ENCODE data around the gene DIS3.
"Not testable (repeated sequence)": the region's sequence is repeated elsewhere in the genome, so short reads cannot be mapped to it uniquely, and the experiment has no call there.

The DIS3 gene, protein sequence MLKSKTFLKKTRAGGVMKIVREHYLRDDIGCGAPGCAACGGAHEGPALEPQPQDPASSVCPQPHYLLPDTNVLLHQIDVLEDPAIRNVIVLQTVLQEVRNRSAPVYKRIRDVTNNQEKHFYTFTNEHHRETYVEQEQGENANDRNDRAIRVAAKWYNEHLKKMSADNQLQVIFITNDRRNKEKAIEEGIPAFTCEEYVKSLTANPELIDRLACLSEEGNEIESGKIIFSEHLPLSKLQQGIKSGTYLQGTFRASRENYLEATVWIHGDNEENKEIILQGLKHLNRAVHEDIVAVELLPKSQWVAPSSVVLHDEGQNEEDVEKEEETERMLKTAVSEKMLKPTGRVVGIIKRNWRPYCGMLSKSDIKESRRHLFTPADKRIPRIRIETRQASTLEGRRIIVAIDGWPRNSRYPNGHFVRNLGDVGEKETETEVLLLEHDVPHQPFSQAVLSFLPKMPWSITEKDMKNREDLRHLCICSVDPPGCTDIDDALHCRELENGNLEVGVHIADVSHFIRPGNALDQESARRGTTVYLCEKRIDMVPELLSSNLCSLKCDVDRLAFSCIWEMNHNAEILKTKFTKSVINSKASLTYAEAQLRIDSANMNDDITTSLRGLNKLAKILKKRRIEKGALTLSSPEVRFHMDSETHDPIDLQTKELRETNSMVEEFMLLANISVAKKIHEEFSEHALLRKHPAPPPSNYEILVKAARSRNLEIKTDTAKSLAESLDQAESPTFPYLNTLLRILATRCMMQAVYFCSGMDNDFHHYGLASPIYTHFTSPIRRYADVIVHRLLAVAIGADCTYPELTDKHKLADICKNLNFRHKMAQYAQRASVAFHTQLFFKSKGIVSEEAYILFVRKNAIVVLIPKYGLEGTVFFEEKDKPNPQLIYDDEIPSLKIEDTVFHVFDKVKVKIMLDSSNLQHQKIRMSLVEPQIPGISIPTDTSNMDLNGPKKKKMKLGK

DNA sequence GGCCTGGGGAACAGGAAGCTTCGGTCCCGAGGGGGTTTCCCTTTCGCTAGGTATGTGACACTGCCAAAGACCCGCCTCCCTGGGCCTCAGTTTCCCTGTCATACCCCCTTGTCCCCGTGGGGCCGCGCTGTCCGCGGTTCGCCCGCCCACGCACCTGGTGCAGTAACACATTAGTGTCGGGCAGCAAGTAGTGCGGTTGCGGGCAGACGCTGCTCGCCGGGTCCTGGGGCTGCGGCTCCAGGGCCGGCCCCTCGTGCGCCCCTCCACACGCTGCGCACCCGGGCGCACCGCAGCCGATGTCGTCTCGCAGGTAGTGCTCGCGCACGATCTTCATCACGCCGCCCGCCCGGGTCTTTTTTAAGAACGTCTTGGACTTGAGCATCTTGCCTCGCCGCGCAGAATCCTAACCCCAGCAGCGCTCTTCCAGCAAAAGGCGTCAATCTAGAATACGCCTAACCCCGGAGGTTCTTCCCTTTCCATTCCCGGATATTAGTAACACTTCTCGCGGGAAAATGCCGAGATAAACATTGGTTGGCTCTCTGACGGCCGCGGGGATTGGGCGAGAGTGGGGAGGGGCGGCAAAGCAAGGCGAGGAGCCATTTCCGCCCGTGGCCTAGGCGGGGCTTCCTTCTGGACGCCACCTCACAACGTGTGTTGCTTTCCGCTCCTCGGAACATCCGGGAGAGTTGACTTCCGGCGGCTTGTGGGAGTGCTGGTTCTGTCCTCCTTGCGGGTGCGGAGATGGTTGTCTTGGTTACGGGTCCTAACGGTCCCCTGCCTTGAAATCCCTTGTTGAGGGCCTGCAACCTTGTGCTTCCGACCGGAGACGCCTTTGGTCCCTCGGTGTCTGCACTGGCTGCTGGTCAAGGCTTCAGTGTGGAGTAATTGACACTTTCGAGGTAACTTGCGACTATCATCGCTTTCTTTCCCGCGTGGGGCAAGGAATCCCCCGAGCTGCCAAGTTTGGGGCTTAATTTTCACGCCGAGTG, at the start of gene DIS3, which contains the start of gene PIBF1:
Gene DIS3, minus strand, starts transcription at position 450 of the 989 bp plus-strand sequence. Its CDS starts 68 bp downstream, at position 382.
Gene PIBF1, plus strand, starts transcription at position 683 of the 989 bp plus-strand sequence. CDS start 1,337 bp downstream, outside the sequence.
- DNase-seq, result peak; percentile 99

DNA sequence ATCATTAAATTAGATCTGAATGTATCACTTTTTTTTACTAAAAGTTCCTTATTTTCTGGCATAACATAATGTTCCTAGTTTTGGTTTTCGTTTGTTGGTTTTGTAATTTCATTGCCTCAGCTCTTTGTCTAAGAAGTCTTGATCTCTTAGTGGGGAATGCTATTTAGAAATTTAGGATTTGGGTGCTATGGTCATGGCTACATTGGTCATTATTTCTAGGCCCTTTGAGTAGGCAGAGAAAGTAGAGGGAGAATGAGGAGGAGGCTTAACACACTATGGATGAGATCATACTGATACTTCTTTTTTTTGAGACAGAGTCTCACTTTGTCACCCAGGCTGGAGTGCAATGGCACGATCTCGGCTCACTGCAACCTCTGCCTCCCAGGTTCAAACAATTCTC, 42.0 kb upstream of the DIS3 start:
- DNase-seq, result no peak

DNA sequence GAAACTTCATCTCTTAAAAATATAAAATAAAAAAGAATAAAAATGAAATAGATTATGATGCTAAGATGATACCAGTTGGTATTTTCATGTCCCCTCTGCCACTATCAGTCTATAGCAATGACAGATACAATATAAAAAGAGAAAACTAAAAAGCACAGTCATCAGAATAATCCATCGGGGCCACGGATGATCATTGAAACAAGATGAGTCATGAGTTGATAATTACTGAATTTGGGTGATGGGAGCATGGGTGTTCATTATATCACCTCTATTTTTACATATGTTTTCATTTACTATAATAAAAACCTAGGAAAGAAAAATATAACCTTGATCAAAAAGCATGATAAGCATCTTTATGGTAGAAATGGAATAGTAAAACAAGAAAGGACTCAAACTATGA, 41.4 kb upstream of the DIS3 start:
- no peak for DNase-seq

DNA sequence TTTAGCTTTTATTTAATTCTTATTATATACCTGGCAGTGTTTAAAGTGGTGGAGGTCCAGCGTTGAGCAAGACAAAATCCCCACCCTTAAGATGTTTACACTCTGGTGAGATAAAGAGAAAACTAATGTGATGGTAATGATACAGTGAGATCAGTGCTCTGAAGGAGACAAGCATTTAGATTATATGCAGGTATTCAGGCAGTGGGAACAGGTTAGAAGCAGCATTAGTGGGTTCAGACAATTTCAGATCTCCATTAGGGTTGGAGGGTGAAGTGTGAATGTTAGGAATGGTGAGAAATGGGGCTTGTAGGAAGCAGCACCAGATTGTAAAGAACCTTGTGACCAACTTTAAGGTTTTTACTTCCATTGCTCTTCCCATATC, 39.2 kb upstream of the DIS3 start:
- DNase-seq, result no peak

DNA sequence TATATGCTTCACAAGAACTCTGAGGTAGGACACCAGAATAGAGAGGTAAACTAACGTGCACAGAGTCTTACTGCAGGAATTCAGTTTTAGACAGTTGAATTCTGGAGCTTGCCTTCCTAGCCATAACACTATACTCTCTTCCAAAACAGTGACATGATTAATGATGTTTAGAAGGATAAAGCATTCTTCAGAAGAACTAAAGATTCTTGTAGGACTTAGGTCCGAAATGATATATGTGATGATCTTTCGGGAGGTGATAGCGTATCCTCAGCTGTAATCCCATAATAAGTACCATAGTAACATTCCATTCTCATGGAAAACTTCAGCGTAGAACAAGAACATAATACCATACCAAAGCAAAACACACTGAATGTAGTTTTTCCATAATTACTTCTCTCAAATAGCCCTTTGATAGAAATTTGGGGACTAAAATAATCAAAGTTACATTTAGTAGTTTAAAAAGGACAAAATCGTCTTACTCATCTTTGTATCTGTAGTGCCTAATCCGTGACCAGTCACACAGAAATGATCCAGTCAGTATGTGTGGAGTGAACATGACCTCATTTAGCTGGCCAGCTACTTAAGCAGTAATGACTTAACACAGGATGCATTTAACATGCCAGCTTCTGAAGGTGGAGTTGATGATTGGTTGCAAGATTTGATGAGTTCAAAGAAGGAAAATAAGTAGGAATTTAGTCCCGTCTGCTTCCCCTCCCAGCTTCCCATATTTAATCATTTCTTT, 38.6 kb upstream of the DIS3 start:
- DNase-seq, result no peak

DNA sequence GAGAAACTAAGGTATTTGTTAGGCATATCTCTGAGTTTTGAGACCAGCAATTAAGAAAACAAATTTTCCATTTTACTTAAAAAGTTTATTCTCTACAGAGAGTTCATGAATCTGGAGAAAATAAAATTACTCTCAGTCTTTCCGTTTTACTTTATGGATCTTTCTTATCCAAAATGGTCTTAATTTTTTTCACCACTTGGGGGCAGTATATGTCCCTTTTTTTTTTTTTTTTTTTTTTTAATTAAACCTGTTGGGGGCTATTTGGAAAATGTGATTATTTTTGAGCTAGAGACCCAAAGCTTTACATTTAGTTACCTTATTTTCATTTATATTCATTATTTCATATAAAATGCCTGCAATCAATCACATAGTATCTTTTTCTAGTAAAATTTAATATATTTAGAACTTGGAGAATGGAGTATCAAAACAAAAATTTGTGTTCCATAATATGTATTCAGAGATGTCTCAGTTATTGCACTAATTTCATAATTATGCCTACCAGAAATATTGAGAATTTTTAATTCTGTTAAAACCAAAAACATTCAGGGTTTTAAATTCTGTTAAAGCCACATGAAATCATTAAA, 27.3 kb upstream of the DIS3 start:
- DNase-seq, result peak; percentile 4

DNA sequence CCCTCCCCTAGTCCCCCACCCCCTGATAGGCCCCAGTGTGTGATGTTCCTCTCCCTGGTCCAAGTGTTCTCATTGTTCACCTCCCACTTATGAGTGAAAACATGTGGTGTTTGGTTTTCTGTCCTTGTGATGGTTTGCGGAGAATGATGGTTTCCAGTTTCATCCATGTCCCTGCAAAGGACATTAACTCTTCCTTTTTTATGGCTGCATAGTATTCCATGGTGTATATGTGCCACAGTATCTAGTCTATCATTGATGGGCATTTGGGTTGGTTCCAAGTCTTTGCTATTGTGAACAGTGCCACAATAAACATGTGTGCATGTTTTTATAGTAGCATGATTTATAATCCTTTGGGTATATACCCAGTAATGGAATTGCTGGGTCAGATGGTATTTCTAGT, 24.8 kb upstream of the DIS3 start:
- not testable (repeated sequence) for DNase-seq

DNA sequence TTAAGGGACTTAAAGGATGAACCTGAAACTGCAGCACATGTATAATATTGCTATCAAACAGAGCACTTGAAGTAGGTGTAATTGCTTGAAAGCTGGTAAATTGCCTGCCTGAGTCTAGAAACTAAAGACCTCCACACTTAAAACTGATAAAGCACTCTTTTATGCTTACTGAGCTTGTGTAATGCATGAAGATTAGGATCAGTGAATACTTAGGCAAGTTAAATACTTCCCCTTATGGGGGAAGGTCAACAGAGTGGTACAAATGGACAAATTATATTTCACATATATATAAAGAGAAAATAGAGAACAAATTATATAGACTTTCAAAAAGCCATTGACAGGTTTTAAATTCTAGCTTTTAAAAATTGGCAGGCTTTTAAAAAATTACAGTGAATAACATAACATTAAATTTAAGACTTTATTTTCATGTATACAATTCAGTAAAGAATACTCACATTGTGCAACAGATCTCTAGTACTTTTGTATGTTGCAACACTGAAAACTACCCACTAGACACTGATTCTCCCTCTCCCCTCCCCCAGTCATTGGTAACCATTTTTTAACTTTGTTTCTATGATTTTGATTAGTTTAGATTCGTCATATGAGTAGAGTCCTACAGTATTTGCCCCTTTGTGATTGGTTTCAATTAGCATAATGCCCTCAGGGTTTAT, 24.1 kb upstream of the DIS3 start:
- no peak for DNase-seq

DNA sequence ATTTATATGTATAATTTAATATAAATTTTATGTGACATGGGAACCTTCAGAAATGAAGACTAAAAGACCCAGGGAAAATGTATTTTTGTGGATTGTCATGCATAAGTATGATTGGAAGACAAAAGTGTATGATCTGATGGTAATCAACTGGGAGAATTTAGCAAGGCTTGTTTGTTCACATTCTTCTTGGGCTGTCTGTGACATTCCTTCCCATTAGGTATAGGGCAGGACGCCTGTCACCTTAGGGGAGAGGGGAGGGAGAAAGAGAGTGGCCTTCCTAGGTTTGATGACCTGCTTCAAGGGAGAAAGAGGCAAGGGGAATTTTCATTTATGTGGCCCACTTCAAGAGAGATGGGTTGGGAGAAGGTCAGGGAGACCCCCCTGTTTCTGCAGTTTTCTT, 22.6 kb upstream of the DIS3 start:
- no peak for DNase-seq

DNA sequence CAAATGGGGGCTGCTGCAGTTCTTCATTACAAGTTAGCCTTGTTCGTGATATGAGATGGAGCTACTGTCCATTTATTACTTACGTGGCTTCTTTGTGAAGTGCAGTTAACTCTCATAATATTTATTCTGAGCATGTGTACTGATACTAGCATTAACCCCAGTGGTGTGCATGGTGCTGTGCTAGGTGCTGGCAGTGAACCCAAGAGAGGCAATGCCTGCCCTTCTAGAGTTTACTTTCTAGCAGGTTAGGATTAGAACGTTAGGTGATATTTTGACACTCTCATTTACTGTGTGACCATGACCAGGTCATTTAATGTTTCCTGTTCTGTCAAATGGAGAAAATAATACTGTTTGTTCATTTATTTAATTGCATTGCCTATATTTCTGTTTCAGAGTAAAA, 17.1 kb upstream of the DIS3 start:
- DNase-seq, result no peak

DNA sequence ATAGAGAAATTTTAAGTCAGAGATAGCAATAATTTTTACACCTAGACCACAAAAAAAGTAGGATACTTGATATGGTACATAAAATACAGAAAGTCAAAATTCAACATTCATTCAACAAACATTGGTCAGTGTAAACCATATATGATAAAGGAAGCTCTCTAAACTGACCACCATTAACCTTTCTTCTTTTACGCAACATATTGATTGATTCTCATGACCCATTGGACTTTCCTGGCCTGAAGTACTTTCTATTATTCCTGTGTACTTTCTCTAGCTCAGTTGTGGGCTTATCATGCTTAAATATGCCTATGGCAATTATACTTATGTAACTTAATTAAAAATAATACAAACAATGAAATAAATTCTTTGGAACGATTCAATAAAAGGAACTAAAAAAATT, 10.9 kb upstream of the DIS3 start:
- no peak for DNase-seq

DNA sequence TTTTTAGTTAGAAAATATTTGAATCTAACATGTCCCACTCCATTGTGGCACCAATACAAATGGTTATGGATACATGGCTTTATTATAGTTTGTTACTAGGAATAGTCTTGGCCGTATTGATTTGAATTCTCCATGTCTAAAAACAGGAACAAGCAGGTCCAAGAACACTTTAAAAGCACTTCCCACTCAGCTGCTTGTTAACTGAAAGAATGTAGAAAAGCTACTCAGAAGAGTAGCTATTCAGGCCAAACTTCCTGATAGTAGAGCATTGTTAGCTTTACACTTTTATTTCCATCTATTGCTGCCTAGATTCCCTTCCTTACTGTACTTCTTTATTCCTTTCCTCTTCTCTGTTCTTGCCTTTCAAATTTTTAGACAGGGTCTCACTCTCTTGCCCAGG, 7.1 kb upstream of the DIS3 start:
- DNase-seq, result no peak

DNA sequence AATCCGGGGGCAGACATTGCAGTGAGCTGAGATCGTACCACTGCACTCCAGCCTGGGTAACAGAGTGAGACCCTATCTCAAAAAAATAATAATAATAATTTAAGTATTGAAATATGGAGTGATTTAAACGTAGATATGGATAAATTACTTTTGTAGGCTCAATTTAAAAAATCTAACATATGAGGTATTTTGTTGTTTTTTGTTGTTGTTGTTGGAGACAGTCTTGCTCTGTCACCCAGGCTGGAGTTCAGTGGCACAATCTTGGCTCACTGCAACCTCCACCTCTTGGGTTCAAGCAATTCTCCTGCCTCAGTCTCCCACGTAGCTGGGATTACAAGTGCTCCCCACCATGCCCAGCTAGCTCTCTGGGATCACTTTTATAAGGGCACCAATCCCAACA, 3.0 kb upstream of the DIS3 start:
- DNase-seq, result not testable (repeated sequence)

DNA sequence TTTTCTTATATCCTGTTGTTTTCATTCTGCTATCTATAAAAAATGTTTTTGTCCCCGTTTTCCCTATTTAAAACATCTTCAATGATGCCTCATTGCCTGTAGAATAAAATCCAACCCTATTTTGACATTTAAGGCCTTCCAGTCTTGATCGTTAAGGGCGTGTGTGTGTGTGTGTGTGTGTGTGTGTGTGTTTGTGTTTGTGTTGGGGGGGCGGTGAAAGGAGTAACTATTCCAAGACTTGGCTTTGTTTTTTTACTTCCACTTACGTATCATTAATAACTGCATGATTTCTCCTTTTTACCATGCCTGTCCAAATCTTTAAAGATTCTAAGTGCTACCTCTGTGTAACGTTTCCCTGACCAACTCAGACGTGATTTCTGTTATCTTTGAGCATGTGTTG, 1.0 kb upstream of the DIS3 start:
- DNase-seq, result no peak

DNA sequence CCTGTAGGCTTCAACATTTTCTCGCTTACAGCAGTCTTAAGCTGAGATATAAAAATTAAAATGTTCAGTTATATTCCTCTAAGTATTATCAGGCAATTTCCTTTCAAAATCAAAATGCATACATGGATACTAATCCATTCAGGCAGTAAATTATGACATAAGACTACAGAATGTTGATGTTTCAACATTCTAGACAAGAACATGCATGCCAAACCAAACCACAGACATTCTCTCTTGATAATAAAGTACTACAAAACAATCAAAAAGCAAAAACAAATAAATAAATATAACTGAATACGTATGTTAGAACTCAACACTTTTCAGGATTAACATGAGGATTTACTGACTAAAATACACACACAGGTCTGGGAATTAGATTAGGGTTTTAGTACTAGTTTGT, 7.7 kb downstream of the DIS3 start:
- DNase-seq, result no peak

DNA sequence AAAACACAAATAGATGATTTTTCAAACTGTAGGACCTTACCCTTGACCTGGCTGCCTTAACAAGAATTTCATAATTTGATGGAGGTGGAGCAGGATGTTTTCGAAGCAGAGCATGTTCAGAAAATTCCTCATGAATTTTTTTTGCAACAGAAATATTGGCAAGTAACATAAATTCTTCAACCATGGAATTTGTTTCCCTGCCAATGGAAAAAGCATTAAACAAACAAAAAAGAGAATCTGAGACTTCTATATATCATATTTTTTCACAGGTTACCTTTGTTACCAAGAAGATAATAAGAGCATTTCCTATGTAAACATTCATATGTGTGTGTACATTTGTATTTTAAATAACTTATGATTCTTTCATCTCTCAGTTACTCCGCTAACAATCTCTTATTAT, 18.3 kb downstream of the DIS3 start:
- no peak for DNase-seq

DNA sequence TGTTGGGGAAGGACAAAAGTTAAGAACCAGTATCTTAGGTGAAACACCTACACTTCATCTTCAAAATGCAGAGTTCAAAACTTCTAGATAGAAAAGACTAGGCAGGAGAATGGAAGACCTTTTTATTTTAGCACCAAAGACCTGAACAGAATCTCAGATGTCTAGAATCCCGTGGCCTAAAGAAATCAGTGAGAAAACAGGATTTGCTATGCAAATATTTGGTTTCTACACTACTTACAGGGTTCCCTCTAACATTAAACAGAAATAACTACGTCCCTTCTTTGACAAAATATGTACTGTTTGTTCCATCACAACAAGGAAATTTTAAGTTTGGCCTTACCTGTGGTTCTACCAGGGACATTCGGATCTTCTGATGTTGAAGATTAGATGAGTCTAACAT, 21.5 kb downstream of the DIS3 start:
- no peak for DNase-seq

DNA sequence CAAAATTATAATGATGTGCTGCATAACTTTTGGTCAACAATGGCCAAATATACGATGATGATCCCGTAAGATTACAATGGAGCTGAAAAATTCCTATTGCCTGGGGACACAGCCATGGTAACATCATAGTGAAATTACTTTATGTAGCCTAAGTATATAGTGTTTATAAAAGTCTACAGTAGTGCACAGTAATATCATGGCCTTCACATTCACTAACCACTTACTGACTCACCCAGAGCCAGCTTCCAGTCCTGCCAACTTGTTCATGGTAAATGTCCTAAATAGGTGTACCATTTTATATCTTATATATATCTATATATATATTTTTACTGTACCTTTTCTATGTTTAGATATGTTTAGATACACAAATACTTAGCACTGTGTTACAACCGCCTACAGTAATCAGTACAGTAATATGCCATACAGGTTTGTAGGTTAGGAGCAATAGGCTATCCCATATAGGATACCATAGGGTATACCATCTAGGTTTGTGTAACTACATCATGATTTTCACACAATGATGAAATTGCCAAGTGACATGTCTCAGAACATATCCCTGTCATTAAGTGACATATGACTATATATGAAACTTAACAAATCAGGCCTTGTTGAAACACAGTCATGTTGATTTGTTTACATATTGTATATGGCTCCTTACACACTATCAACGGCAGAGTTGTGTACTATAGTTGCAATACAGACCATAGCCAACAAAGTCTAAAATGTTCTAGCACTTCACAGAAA, 23.7 kb downstream of the DIS3 start:
- no peak for DNase-seq

DNA sequence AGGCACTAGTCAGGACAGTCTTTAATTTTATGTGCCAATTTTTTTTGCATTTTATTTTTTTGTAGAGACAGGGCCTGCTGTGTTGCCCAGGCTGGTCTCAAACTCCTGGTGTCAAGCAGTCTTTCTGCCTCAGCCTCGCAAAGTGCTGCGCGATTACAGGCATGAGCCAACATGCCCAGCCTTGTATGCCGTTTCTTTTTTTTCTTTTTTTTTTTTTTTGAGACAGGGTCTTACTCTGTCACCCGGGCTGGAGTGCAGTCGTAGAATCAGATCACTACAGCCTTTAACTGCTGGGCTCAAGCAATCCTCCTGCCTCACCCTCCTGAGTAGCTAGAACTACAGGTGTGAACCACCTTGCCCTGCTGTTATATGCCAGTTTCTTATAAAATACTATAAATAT, 27.6 kb downstream of the DIS3 start:
- no peak for DNase-seq

DNA sequence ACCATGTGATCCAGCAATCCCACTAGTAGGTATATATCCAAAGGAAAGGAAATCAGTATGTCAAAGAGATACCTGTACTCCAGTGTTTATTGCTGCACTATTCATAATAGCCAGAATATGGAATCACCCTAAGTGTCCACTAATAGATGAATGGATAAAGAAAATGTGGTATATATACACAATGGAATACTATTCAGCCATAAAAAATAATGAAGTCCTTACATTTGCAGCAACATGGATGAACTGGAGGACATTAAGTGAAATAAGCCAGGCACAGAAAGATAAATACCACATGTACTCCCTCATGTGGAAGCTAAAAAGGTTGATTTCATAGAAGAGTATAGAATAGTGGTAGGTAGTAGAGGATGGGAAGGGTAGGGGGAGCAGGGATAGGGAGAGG, 30.5 kb downstream of the DIS3 start:
- no peak for DNase-seq
